HCT116 (cell line): ENCODE results near the gene UBE2E3. TPM values are rescaled to one million over a fixed set of nuclear protein-coding genes. Genes with fewer than 3 reads are reported as not detected.
A peak's percentile ranks its signal among the peaks of the same experiment; 100 is the strongest.

Experiments
- ATAC-seq: fragments of 200-7000 bp; cut with Tn5 transposase; 2 replicates; pipeline ENCODE4 v1.9.1; 2020; ENCODE audit warnings: mild to moderate bottlenecking, moderate library complexity
- BruUV-seq: library from RNA; stranded (reverse); fragments of 400-500 nt; replicated peaks from 2 replicates; lab custom pipeline; 2021; lab: Mats Ljungman, UMichigan
- CTCF ChIA-PET: fragments of 300-600 bp; sonication (Branson Sonifier 250); formaldehyde crosslinking; loops from one replicate; lab custom pipeline; 2021; ENCODE audit warnings: antibody characterized with exemption; lab: Charles Lee
- POLR2A ChIA-PET: fragments of 300-600, 350-600 bp; sonication (Branson Sonifier 250); formaldehyde crosslinking; loops from one replicate; lab custom pipeline; 2021; ENCODE audit warnings: antibody characterized with exemption; lab: Charles Lee
- RAD21 ChIA-PET, 2 experiments: fragments of 300-600 bp; sonication (Branson Sonifier 250); formaldehyde crosslinking; loops; one replicate each; lab custom pipeline; 2023; ENCODE audit warnings: low total read pairs in 2 of 2; ENCODE audit not compliant: uncharacterized antibody in 2 of 2, unreplicated experiment in 2 of 2, low non-redundant PET in 1 of 2; lab: Charles Lee
- DNase-seq: peaks from one replicate; pipeline ENCODE4 v3.0.0-alpha.2; 2010; ENCODE audit warnings: low read depth, low spot score
- H2AFZ ChIP-seq: fragments of 200-600 bp; shearing (Covaris generic), sonication (generic); 2 replicates; pipeline ENCODE4 v1.6.1; 2017; ENCODE audit warnings: low read depth, mixed run types, mixed read lengths, antibody characterized with exemption, low read length; ENCODE audit not compliant: poor library complexity, severe bottlenecking
- H3K27ac ChIP-seq: 2 replicates; pipeline ENCODE4 v1.5.1; 2012; ENCODE audit warnings: low read depth, low read length
- H3K27me3 ChIP-seq: fragments of 200-600 bp; sonication (generic); 2 replicates; pipeline ENCODE4 v1.6.1; 2016; ENCODE audit warnings: mixed run types, low read length, mixed read lengths; ENCODE audit not compliant: insufficient read depth
- H3K36me3 ChIP-seq, 2 experiments: fragments of 200-500 bp in 1 of 2; fragments of 200-600 bp in 1 of 2; sonication (Bioruptor generic) in 1 of 2; sonication (generic) in 1 of 2; 2 replicates each; pipeline versions ENCODE4 v1.5.1 to v1.6.1; 2014 to 2016; ENCODE audit warnings: low read length in 2 of 2, inconsistent platforms in 1 of 2, mixed read lengths in 1 of 2, mixed run types in 1 of 2; ENCODE audit not compliant: insufficient read depth in 2 of 2, control insufficient read depth in 1 of 2
- H3K4me1 ChIP-seq, 2 experiments: fragments of 200-600 bp in 1 of 2; sonication (generic) in 1 of 2; 2 replicates each; pipeline versions ENCODE4 v1.5.1 to v1.6.1; 2012 to 2017; ENCODE audit warnings: low read length in 2 of 2, inconsistent platforms in 1 of 2, mild to moderate bottlenecking in 1 of 2, mixed read lengths in 1 of 2, mixed run types in 1 of 2, moderate library complexity in 1 of 2; ENCODE audit not compliant: insufficient read depth in 2 of 2, control insufficient read depth in 1 of 2
- H3K4me2 ChIP-seq: fragments of 200-600 bp; sonication (generic); 2 replicates; pipeline ENCODE4 v1.6.1; 2017; ENCODE audit warnings: mixed run types, low read length, mixed read lengths
- H3K4me3 ChIP-seq, 2 experiments: fragments of 200-600 bp in 1 of 2; sonication (generic) in 1 of 2; replicated peaks in 1 of 2; 2 replicates each; pipeline ENCODE4 v1.5.1; 2011 to 2016; ENCODE audit warnings: low read length in 2 of 2, control low read depth in 1 of 2, low read depth in 1 of 2, mild to moderate bottlenecking in 1 of 2, mixed read lengths in 1 of 2, mixed run types in 1 of 2
- H3K79me2 ChIP-seq: fragments of 200-600 bp; sonication (generic); 2 replicates; pipeline ENCODE4 v1.6.1; 2017; ENCODE audit warnings: mild to moderate bottlenecking, mixed run types, low read length, moderate library complexity, mixed read lengths; ENCODE audit not compliant: insufficient read depth
- H3K9ac ChIP-seq: fragments of 200-600 bp; sonication (generic); 2 replicates; pipeline ENCODE4 v1.6.1; 2016; ENCODE audit warnings: low read length, mixed read lengths
- H3K9me2 ChIP-seq: fragments of 200-600 bp; sonication (generic), shearing (Covaris generic); 2 replicates; pipeline ENCODE4 v1.6.1; 2017; ENCODE audit warnings: mixed run types, mild to moderate bottlenecking, moderate library complexity; ENCODE audit not compliant: insufficient read depth
- H3K9me3 ChIP-seq, 2 experiments: fragments of 200-500 bp in 1 of 2; fragments of 200-600 bp in 1 of 2; sonication (Bioruptor generic) in 1 of 2; sonication (generic) in 1 of 2; 2 replicates each; pipeline ENCODE4 v1.6.1; 2014 to 2017; ENCODE audit warnings: low read length in 2 of 2, mixed read lengths in 2 of 2, inconsistent platforms in 1 of 2, low read depth in 1 of 2, mild to moderate bottlenecking in 1 of 2, mixed run types in 1 of 2, moderate library complexity in 1 of 2; ENCODE audit not compliant: control insufficient read depth in 1 of 2, insufficient read depth in 1 of 2
- H4K20me1 ChIP-seq: fragments of 200-600 bp; sonication (generic), shearing (Covaris generic); 2 replicates; pipeline ENCODE4 v1.6.1; 2017; ENCODE audit warnings: mixed run types, mild to moderate bottlenecking, moderate library complexity; ENCODE audit not compliant: insufficient read depth
- CBX3 ChIP-seq: IDR thresholded peaks from 2 replicates; pipeline ENCODE4 v1.6.1; 2012; ENCODE audit warnings: low read depth
- EGR1 ChIP-seq: IDR thresholded peaks from 2 replicates; pipeline ENCODE4 v1.6.1; 2012; ENCODE audit warnings: low read depth
- JUND ChIP-seq: IDR thresholded peaks from 2 replicates; pipeline ENCODE4 v1.6.1; 2012
- POLR2A ChIP-seq: IDR thresholded peaks from 2 replicates; pipeline ENCODE4 v1.7.0; 2011; ENCODE audit warnings: borderline replicate concordance; ENCODE audit not compliant: insufficient read depth, insufficient read length; ENCODE audit errors: extremely low read depth
- POLR2AphosphoS5 ChIP-seq: IDR thresholded peaks from 2 replicates; pipeline ENCODE4 v1.6.1; 2011; ENCODE audit warnings: mild to moderate bottlenecking, low read depth, low read length, moderate library complexity
- RAD21 ChIP-seq: IDR thresholded peaks from 2 replicates; pipeline ENCODE4 v1.6.1; 2012; ENCODE audit warnings: low read depth, mild to moderate bottlenecking
- REST ChIP-seq: IDR thresholded peaks from 2 replicates; pipeline ENCODE4 v1.6.1; 2012; ENCODE audit warnings: low read depth
- SIN3A ChIP-seq: IDR thresholded peaks from 2 replicates; pipeline ENCODE4 v1.6.1; 2012; ENCODE audit warnings: low read depth
- SP1 ChIP-seq: IDR thresholded peaks from 2 replicates; pipeline ENCODE4 v1.6.1; 2012; ENCODE audit warnings: low read depth
- TCF7L2 ChIP-seq: IDR thresholded peaks from 2 replicates; pipeline ENCODE4 v1.7.0; 2011; ENCODE audit warnings: borderline replicate concordance, inconsistent platforms; ENCODE audit not compliant: insufficient read depth, insufficient read length; ENCODE audit errors: extremely low read depth
- YY1 ChIP-seq: IDR thresholded peaks from 2 replicates; pipeline ENCODE4 v1.6.1; 2011; ENCODE audit warnings: low read length, low read depth, moderate library complexity, mild to moderate bottlenecking; ENCODE audit not compliant: insufficient replicate concordance; ENCODE audit errors: extremely low read depth
- ZFX ChIP-seq: fragments of 450-650 bp; IDR thresholded peaks from 2 replicates; pipeline ENCODE4 v1.6.1; 2017
- ZNF274 ChIP-seq: fragments of 200-500 bp; sonication (Bioruptor generic); IDR thresholded peaks from 2 replicates; pipeline ENCODE4 v1.6.1; 2014; ENCODE audit warnings: mild to moderate bottlenecking, low read depth, low read length, inconsistent platforms
- intact Hi-C: fragments of 100-400 bp; cut with micrococcal nuclease; formaldehyde crosslinking; loops from 2 replicates; pipeline ENCODE4 v1.10.0; 2022
- total RNA-seq: library from RNA; stranded (reverse); gene quantifications from one replicate; pipeline ENCODE4 v1.2.1, GENCODE V29; 2021; ENCODE audit not compliant: unreplicated experiment
- TF ChIP-seq, protein P1 (sequence below), 3 experiments: fragments of 200-600 bp in 1 of 3; sonication (generic) in 1 of 3; IDR thresholded peaks in 2 of 3; conservative IDR thresholded peaks in 1 of 3; 2 replicates each; pipeline ENCODE4 v1.5.1; 2012 to 2017; ENCODE audit warnings: low read depth in 2 of 3, low read length in 2 of 3, antibody characterized with exemption in 1 of 3, borderline replicate concordance in 1 of 3, control low read depth in 1 of 3, mild to moderate bottlenecking in 1 of 3, mixed read lengths in 1 of 3, mixed run types in 1 of 3, moderate library complexity in 1 of 3; ENCODE audit not compliant: insufficient read depth in 1 of 3

Gene UBE2E3
- total RNA-seq, 1 experiment from 2014 or later = 64.2 TPM

- TF ChIP-seq TCF7L2 (no peak), CBX3 (peak; percentile 42; the same call in 1 of the 2 replicates), YY1 (peak; percentile 83), EGR1 (no peak), RAD21 (peak; percentile 32), JUND (no peak), ZFX (no peak), REST (no peak), ZNF274 (no peak), POLR2AphosphoS5 (no peak), POLR2A (no peak), SIN3A (no peak), SP1 (no peak)
- TF ChIP-seq, protein P1, sequence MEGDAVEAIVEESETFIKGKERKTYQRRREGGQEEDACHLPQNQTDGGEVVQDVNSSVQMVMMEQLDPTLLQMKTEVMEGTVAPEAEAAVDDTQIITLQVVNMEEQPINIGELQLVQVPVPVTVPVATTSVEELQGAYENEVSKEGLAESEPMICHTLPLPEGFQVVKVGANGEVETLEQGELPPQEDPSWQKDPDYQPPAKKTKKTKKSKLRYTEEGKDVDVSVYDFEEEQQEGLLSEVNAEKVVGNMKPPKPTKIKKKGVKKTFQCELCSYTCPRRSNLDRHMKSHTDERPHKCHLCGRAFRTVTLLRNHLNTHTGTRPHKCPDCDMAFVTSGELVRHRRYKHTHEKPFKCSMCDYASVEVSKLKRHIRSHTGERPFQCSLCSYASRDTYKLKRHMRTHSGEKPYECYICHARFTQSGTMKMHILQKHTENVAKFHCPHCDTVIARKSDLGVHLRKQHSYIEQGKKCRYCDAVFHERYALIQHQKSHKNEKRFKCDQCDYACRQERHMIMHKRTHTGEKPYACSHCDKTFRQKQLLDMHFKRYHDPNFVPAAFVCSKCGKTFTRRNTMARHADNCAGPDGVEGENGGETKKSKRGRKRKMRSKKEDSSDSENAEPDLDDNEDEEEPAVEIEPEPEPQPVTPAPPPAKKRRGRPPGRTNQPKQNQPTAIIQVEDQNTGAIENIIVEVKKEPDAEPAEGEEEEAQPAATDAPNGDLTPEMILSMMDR (IDR thresholded peaks at IDR 0.05 in 2 of 3, conservative IDR thresholded peaks at IDR 0.05 in 1 of 3; ENCODE audit: borderline replicate concordance in 1 of 3, insufficient read depth in 1 of 3, low read depth in 2 of 3, low read length in 2 of 3) = peak; percentile 12 to 41 (median 12); a peak in 2 of 6 replicates
- peaks cover 19 to 34% of the 10 kb centered on the region in 2 experiments; a peak in 3 of 4 replicates for H3K4me1 ChIP-seq
- no TSS peak for BruUV-seq
- ChIA-PET RAD21 (no interaction called here), CTCF (no interaction called here), POLR2A (no interaction called here)
- peak overlapping the region in 1 of 2 experiments; percentile 9; a peak in 1 of 4 replicates for H3K4me3 ChIP-seq
- H3K9ac ChIP-seq = no peak overlapping the region
- H3K36me3 ChIP-seq = peaks cover 0 to 13% of the 10 kb centered on the region in 2 experiments; a peak in 1 of 4 replicates
- H3K27ac ChIP-seq = no peak overlapping the region; the same call in 1 of the 2 replicates
- H2AFZ ChIP-seq = no peak overlapping the region
- intact Hi-C loops = no loop called here
- peaks cover 76% of the 10 kb centered on the region for H3K79me2 ChIP-seq
- ATAC-seq (no peak; the same call in 1 of the 2 replicates), DNase-seq (peak; percentile 39)
- peak overlapping the region; percentile 42 for H3K4me2 ChIP-seq
- no peaks in the 10 kb centered on the region for H3K9me2 ChIP-seq
- no peaks in the 10 kb centered on the region for H3K9me3 ChIP-seq
- H3K27me3 ChIP-seq = no peaks in the 10 kb centered on the region
- H4K20me1 ChIP-seq = peaks cover 4% of the 10 kb centered on the region; the same call in 1 of the 2 replicates
Observed at GRCh38 chr2:180983468-180984242, 3.2 kb downstream of the UBE2E3 start.
